GM15510 (cell line): ENCODE results near the gene MARF1.

Experiments
- POLR2A ChIP-seq: IDR thresholded peaks from 3 replicates; pipeline ENCODE4 v1.6.1; 2011; ENCODE audit warnings: borderline replicate concordance; ENCODE audit not compliant: insufficient read length; ENCODE audit errors: extremely low read depth

The MARF1 gene

DNA sequence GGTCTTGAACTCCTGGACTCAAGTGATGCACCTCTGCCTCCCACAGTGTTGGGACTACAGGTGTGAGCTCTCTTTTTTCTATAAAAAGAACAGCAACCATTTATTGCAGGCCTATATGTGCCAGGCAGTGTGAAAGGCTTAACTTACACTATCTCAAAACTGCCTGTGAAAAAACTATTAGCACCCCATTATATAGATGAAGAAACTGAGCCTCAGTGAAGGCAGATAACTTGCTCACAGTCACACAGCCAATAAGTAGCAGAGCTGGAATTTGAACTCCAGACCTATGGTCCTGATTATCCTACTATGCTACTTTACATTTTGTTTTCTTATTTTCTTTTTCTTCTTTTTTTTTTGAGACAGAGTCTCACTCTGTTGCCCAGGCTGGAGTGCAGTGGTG is 22.2 kb upstream of the MARF1 start:
- no peak for TF ChIP-seq POLR2A

DNA sequence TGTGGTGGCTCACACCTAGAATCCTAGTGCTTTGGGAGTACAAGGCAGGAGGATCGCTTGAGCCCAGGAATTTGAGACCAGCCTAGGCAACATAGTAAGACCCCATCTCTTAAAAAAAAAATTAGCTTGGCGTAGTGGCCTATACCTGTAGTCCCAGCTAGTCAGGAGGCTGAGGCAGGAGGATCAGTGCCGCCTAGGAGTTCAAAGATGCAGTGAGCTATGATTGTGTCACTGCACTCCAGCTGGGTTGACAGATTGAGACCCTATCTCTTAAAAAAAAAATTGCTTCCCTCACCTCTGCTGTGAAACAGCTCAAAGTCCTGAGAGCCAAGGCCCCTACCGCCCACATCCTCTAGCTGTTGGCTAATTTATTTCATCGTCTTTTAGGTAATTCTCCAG is 17.2 kb upstream of the MARF1 start:
- no peak for TF ChIP-seq POLR2A

DNA sequence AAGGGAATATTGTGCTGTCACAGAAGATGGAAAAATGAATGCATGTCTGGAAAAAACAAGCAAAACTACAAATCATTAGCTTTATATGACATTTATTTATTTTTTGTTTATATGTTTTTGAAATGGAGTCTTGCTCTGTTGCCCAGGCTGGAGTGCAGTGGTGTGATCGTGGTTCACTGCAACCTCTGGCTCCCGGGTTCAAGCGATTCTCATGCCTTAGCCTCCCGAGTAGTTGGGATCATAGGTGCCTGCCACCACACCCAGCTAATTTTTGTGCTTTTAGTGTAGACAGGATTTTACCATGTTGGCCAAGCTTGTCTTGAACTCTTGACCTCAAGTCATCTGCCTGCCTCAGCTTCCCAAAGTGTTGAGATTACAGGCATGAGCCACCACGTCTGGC is 15.6 kb upstream of the MARF1 start:
- TF ChIP-seq POLR2A: no peak

DNA sequence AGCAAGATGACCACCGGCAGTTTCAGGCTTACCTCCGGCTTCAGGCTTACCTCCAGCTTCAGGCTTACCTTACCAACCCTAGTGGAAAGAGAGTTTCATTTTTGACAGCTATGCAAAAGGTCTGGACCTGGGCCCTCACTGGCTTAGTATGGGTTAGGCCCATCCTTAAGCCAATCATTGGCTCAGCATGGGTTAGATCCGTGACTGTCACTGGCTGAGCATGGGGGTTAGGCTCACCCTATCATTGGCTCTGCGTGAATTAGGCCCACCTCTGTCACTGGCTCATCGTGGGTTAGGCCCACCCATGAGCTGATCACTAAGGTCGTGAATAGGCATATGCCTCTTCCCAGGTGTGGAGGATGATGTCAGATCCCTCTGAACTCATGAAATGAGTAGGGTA is 15.2 kb upstream of the MARF1 start:
- no peak for TF ChIP-seq POLR2A

DNA sequence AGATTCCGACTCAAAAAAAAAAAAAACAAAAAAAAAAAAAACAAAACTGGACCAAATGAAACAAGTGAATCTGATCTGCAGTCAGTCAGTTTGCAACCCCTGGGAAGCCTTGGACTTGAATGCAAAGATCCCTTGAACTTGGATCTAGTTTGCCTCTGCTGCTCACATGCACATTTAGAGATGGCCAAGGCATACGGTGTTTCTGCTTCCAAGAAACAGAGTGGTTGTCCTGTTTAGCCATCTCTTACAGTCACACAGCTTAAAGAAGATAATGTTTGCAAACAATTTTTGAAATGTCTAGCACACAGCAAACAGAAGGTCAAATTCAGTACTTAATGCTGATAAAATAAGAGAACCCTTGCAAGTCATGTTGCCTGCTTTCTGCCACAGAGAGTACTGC is 11.6 kb upstream of the MARF1 start:
- TF ChIP-seq POLR2A: no peak

DNA sequence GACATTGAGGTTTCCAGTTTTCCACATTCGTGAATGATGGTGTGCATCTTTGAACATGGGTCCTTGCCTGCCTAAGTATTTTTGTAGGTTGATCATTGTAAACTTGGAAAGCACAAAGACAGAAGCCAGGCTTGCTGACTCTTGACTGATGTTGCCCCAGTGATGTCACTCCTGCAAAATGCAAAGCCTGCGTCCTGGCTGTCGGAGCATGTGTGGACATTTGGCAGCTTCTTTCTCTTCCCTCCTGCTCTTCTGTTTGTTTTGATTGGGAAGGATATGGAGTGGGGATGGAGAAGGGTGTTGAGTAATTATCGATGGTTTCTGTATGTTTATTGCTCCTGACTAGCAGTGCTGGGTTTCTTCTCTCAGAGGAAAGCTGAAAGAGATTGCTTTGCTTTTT is 10.3 kb upstream of the MARF1 start:
- TF ChIP-seq POLR2A: no peak

DNA sequence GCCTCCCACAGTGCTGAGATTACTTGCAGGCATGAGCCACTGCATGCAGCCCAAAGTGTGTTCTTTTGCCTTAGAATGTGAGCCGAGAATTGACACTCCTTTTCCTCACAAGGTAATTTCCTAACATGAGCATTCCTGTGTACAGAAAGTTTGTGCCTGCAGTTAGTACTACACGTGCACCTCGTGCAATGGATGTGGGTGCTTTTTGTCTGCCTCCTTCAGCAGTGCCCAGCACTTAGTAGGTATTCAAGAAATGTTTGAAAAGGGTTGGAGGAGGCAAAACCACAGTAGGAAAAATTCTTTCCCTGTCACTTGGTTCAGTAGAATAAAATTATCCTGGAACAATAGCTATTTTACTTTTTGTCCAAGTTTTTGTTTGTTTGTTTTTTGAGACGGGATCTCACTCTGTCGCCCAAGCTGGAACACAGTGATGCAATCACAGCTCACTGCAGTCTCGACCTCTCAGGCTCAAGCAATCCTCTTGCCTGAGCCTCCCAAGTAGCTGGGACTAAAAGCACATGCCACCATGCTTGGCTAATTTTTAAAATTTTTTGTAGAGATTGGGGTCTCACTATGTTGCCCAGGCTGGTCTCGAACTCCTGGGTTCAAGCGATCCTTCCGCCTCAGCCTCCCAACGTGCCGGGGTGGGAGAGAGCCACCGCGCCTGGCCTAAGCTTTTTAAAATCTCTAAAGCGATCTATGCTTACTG is 9.5 kb upstream of the MARF1 start:
- no peak for TF ChIP-seq POLR2A

DNA sequence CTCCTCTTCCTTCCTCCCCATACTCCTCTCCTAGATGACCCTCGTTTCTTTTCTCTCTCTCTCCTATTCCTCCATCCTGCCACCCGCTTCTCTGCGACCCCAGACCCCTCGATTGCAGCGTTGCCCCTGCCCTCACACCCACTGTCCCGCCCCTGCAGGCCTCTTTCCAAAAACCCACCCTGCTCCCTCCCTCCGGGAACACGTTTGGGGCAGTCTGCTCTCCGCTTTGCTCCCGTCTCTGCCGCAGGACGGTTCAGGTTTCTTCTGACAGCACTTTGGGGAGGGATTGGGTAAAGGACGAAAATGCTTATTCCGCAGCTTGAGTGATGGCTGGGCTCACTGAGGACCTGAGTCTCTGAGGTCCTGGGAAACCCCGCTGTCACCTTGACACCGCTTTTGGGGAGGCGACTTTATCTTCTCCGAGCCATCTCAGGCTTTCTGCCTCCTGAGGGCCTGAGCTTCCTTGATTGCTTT is 7.8 kb upstream of the MARF1 start:
- no peak for TF ChIP-seq POLR2A

DNA sequence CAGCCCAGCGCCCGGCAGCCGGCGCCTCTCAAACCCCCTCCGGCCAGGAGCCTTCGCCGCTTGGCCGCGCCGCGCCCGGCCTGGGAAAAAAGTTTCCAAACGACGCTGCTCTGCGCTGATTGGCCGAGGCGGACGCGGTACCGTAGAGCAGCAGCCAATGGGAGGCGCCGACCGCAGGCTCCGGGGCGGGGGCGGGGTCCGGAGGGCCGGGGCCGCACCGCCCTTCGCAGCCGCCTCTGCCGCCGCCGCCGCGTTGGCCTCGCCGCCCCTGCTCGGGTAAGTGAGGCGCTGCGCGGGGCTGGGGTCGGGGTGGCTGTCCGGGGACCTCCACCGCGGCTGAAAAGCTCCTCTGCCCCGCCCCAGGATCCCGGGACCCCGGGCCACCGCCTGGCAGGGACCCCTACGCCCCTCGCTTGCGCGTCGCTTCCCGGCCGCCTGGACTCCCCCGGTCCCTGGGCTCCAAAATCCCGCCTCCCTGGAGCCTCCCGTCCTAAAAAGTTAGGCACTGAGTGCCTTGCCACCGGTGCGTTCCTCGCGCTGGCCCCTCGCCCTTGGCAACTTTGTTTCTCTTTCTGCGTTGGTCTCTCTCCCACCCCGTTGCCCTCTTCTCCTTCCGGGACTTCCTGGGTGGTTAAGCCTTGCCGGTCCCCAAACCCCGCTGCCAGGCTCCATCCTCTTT is 7.2 kb upstream of the MARF1 start, which contains the start of gene NDE1:
NDE1 (plus strand) TSS at position 227 of the 679 bp plus-strand sequence. CDS start 14,534 bp downstream, outside the sequence.
- peak; percentile 86 for TF ChIP-seq POLR2A

DNA sequence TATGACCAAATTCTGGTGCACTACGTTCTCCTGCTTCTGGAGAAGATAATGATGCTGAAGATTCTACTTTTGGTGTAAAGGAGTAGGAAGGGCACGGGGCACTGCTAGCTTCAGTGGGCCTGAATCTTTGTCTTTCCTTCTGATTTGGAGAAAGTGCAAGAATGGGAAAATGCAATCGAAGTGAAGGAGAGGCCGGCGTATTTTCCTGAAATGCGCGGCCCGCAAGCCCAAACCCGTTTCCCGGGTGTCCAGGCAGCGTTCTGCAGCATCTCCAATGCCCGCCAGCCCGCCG is 6.7 kb upstream of the MARF1 start:
- TF ChIP-seq POLR2A: no peak

DNA sequence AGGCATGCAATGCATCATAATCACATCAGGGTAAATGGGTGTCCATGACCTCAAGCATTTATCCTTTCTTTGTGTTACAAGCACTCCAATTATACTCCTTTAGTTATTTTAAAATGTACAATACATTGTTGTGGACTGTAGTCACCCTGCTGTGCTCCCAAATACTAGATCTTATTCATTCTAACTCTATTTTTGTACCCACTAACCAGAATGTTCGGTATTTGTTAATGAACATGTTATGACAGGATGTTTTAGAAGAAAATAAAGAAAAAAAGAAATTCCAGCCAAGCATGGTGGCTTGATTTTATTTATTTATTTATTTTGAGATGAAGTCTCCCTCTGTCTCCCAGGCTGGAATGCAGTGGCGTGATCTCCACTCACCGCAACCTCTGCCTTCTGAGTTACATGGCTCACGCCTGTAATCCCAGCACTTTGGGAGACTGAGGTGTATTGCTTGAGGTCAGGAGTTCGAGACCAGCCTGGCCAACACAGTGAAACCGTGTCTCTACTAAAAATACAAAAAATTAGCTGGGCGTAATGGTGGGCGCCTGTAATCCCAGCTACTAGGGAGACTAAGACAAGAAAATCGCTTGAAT is 5.3 kb upstream of the MARF1 start:
- no peak for TF ChIP-seq POLR2A

DNA sequence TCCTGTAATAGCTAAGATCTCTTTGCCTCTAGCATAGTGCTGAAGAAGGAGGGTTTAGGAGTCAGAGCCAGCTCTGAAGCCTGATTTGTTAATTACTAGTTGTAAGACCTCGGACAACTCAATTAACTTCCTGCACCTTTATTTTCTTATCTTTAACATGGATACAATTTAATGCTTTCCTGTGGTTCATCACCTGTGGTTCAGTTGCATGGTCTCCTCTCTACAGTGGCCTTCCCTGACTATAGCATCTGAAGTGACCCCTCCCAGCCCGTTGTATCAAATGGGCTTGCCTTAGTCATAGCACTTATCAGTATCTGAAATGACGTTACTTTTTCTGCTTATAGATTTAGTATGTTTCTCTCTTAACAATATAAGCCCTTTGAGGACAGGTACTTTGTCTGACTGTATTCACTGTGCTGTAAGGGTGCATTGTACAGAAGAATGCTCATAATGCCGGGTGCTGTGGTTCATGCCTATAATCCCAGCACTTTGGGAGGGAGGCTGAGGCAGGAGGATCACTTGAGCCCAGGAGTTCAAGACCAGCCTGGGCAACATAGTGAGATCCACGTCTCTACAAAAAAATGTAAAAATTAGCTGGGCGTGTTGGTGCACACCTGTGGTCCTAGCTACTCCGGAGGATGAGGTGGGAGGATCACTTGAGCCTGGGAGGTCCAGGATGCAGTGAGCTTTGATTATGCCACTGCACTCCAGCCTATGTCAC is 4.5 kb upstream of the MARF1 start:
- TF ChIP-seq POLR2A: no peak

DNA sequence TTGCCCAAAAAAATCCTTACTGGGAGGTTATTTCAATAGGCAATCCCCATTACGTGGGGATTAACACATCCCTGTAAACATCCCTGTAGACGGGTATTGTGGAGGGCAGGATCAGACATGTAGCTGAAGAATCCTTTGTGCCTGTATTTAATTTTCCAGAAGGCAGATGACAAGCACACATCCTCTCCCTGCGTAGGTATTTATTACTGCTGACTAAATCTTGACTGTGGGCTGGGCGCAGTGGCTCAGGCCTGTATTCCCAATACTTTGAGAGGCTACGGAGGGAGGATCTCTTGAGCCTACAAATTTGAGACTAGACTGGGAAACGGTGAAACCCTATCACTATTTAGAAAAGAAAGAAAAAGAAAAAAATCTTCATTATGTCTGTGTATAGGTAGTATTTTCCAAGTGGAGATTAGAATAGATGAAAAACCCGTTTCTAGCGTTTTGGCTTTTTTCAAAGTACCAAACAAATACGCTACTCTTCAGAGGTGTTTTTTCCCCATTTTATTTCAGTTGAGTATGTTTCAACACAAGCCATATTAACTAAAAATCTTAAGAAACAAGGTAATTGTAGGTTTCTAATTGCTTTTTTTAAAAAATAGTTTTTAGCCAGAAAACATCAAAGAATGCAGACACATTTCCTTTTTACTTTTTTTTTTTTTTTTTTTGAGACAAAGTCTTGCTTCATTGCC is 1.5 kb upstream of the MARF1 start:
- TF ChIP-seq POLR2A: no peak

DNA sequence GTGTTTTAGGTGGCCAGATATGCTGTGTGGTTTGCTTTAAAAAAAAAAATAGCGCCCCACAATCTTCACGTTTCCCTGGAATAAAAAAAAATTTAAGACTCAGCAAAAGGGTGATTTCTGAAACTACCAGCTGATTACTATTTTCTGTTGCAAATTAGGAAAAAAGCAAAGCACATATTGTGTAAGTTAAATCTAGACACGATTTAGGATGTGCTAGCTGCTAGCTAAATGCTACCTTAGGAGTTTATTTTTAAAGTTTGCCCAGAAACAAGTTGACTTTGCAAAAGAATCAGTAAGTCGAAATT is 944 bp upstream of the MARF1 start:
- TF ChIP-seq POLR2A: no peak

DNA sequence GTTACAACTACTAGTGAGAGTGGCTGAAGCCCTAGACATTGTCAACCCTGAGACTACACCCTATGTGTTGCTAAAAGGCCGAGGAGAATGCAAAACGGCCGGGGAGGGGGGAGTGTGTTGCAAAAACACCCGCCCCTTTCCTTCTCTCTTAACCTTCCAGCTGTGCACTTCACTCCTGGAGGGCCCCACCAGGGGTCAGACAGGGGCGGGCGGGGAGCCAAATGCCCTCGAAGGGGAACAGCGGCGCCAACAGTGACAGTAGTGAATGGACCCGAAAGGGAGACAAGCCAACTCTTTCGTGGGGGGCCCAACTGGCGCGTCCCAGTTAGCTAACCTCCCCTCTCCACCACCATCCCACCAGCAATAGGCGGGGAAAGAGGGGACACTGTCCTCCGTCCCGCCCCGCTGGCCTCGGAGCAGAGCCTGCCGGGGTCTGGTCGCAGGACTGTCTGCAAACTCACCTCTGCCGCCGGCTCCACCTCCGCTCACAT is 352 bp downstream of the MARF1 start:
- peak; percentile 70 for TF ChIP-seq POLR2A
